ENCODE measurements around the gene SMAP1.
A peak's percentile ranks its signal among the peaks of the same experiment; 100 is the strongest.

DNA sequence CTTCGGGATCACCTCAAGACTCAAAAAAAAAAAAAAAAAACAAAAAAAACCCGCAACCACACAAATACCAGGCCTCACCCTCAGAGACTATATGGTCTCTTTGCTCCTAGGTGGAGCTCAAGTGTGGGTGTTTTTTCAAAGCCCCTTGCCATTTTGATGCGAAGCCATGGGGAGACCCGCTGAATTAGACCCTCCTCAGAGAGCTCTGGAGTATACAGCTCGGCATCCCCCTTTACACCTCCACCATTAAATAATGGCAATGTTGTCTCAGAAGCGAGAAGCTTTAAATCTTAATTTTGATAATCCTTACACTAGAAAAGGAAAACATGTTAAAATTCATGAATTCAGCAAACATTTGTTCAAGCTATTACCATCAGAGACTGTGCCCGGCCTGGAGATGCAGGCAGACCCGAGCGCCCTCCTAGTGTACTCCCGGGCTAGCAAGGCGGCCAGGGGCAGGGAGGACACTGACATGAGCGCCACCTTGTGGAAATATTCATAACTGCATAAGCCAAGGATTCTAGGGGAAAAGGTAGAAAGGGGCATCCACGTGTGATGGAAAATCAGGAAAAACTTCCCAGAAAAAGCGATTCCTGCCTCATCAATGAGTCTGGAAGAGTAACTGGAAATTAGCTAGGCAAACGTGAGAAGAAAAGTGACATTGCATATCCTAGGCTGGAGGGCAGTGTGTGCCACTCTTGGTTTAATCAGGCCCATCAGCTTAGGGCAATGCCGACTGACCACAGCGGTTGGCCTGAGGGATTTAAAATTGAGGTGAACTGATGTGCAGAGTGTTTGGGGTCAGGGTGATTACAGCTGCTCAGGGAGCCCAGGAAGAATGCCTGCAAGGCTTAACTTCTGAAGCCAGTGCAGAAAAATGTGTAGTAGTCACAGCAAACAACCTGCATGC is 216.6 kb downstream of the SMAP1 start:
- TF ChIP-seq, protein P1, sequence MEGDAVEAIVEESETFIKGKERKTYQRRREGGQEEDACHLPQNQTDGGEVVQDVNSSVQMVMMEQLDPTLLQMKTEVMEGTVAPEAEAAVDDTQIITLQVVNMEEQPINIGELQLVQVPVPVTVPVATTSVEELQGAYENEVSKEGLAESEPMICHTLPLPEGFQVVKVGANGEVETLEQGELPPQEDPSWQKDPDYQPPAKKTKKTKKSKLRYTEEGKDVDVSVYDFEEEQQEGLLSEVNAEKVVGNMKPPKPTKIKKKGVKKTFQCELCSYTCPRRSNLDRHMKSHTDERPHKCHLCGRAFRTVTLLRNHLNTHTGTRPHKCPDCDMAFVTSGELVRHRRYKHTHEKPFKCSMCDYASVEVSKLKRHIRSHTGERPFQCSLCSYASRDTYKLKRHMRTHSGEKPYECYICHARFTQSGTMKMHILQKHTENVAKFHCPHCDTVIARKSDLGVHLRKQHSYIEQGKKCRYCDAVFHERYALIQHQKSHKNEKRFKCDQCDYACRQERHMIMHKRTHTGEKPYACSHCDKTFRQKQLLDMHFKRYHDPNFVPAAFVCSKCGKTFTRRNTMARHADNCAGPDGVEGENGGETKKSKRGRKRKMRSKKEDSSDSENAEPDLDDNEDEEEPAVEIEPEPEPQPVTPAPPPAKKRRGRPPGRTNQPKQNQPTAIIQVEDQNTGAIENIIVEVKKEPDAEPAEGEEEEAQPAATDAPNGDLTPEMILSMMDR (conservative IDR thresholded peaks at IDR 0.05), result peak; percentile 87
- no peak for TF ChIP-seq ZFX (IDR thresholded peaks at IDR 0.05)

Measured in C4-2B (cell line).